CD14-positive monocyte (primary cell): ENCODE measurements around the gene EXOC3L1. TPM values are rescaled to one million over a fixed set of nuclear protein-coding genes. Genes with fewer than 3 reads are reported as not detected.

Experiments
- DNase-seq, 3 donors: peaks; one replicate each; pipeline ENCODE4 v3.0.0-alpha.2; 2011 to 2022
- H2AFZ ChIP-seq: 2 replicates; pipeline ENCODE4 v1.6.0; 2012; ENCODE audit warnings: mild to moderate bottlenecking, low read depth, low read length, inconsistent platforms; ENCODE audit not compliant: insufficient read depth, poor library complexity, severe bottlenecking
- H3K27ac ChIP-seq, 2 donors: 1 replicate in 1 of 2; 2 replicates in 1 of 2; pipeline ENCODE4 v1.5.1; 2012 to 2013; ENCODE audit warnings: low read length in 2 of 2, control low read depth in 1 of 2, inconsistent platforms in 1 of 2, low read depth in 1 of 2, mild to moderate bottlenecking in 1 of 2
- H3K27me3 ChIP-seq, 2 donors: one replicate each; pipeline versions ENCODE4 v1.6.0 to v1.6.1; 2011 to 2013; ENCODE audit warnings: low read length in 2 of 2; ENCODE audit not compliant: control insufficient read depth in 2 of 2, insufficient read depth in 2 of 2
- H3K36me3 ChIP-seq, 2 donors: replicated peaks in 1 of 2; 1 replicate in 1 of 2; 2 replicates in 1 of 2; pipeline versions ENCODE4 v1.5.1 to v1.6.1; 2012 to 2013; ENCODE audit warnings: low read length in 2 of 2, control low read depth in 1 of 2, inconsistent platforms in 1 of 2, mild to moderate bottlenecking in 1 of 2; ENCODE audit not compliant: insufficient read depth in 2 of 2, control insufficient read depth in 1 of 2
- H3K4me1 ChIP-seq, 2 donors: 1 replicate in 1 of 2; 2 replicates in 1 of 2; pipeline versions ENCODE4 v1.5.1 to v1.6.1; 2012 to 2013; ENCODE audit warnings: low read length in 2 of 2, control low read depth in 1 of 2, inconsistent platforms in 1 of 2, mild to moderate bottlenecking in 1 of 2, moderate library complexity in 1 of 2; ENCODE audit not compliant: insufficient read depth in 2 of 2, control insufficient read depth in 1 of 2
- H3K4me2 ChIP-seq: replicated peaks from 2 replicates; pipeline ENCODE3; 2012; ENCODE audit warnings: low read length, moderate library complexity, mild to moderate bottlenecking; ENCODE audit not compliant: poor library complexity, severe bottlenecking; ENCODE audit errors: extremely low read depth
- H3K4me3 ChIP-seq, 3 experiments: fragments of 200-600 bp in 1 of 3; sonication (generic) in 1 of 3; replicated peaks in 1 of 3; 1 replicate in 2 of 3; 2 replicates in 1 of 3; pipeline ENCODE4 v1.5.1; 2011 to 2013; ENCODE audit warnings: low read length in 3 of 3, mild to moderate bottlenecking in 3 of 3, control low read depth in 2 of 3, low read depth in 2 of 3, inconsistent platforms in 1 of 3, moderate library complexity in 1 of 3
- H3K79me2 ChIP-seq: 2 replicates; pipeline ENCODE4 v1.6.0; 2012; ENCODE audit warnings: mild to moderate bottlenecking, control low read depth, inconsistent platforms, low read length, moderate library complexity; ENCODE audit not compliant: insufficient read depth
- H3K9ac ChIP-seq: 2 replicates; pipeline ENCODE4 v1.6.0; 2017; ENCODE audit warnings: low read length, mild to moderate bottlenecking; ENCODE audit not compliant: insufficient read depth, poor library complexity, severe bottlenecking
- H3K9me3 ChIP-seq, 2 donors: replicated peaks in 1 of 2; 1 replicate in 1 of 2; 2 replicates in 1 of 2; pipeline versions ENCODE4 v1.5.1 to v1.6.1; 2012 to 2013; ENCODE audit warnings: low read length in 2 of 2, control low read depth in 1 of 2; ENCODE audit not compliant: control insufficient read depth in 1 of 2, insufficient read depth in 1 of 2
- H4K20me1 ChIP-seq: 2 replicates; pipeline ENCODE4 v1.6.0; 2012; ENCODE audit warnings: mild to moderate bottlenecking, low read length, control low read depth, moderate library complexity; ENCODE audit not compliant: insufficient read depth
- H3K27ac Mint-ChIP-seq, 7 donors: one replicate each; pipeline ENCODE4 v1.8.0; 2020; ENCODE audit warnings: mild to moderate bottlenecking in 7 of 7, mixed read lengths in 7 of 7, moderate library complexity in 6 of 7, inconsistent platforms in 2 of 7
- H3K27me3 Mint-ChIP-seq, 3 donors: one replicate each; pipeline ENCODE4 v1.8.0; 2021 to 2022; ENCODE audit warnings: low read depth in 3 of 3, mild to moderate bottlenecking in 3 of 3, mixed read lengths in 3 of 3, moderate library complexity in 3 of 3, inconsistent platforms in 1 of 3
- H3K36me3 Mint-ChIP-seq, 2 donors: one replicate each; pipeline ENCODE4 v1.8.0; 2020; ENCODE audit warnings: mixed read lengths in 2 of 2, inconsistent platforms in 1 of 2, mild to moderate bottlenecking in 1 of 2
- H3K4me1 Mint-ChIP-seq: one replicate; pipeline ENCODE4 v1.8.0; 2020; ENCODE audit warnings: mild to moderate bottlenecking, mixed read lengths
- H3K4me3 Mint-ChIP-seq, 2 donors: one replicate each; pipeline ENCODE4 v1.8.0; 2020; ENCODE audit warnings: mild to moderate bottlenecking in 2 of 2, mixed read lengths in 2 of 2, moderate library complexity in 1 of 2
- H3K9me3 Mint-ChIP-seq, 7 donors: one replicate each; pipeline ENCODE4 v1.8.0; 2020 to 2022; ENCODE audit warnings: mixed read lengths in 7 of 7, mild to moderate bottlenecking in 6 of 7, moderate library complexity in 6 of 7, inconsistent platforms in 2 of 7
- CTCF ChIP-seq: fragments of 200-600 bp; IDR thresholded peaks from one replicate; pipeline ENCODE4 v1.8.0; 2022; ENCODE audit warnings: antibody characterized with exemption, mild to moderate bottlenecking
- WGBS: methylation state at CpG from one replicate; pipeline ENCODE4 v1.1.5; 2013; ENCODE audit warnings: missing lambda C conversion rate; ENCODE audit not compliant: insufficient coverage; 5-methylcytosine and 5-hydroxymethylcytosine counted together
- intact Hi-C, 2 donors: fragments of 100-400 bp; cut with micrococcal nuclease; formaldehyde crosslinking; loops; one replicate each; pipeline versions ENCODE4 v1.15.0 to v1.15.1; 2023
- polyA plus RNA-seq, 3 donors: library from polyadenylated mRNA; depleted of rRNA in 1 of 3; unstranded in 2 of 3; stranded (reverse) in 1 of 3; fragments of 300-500 nt in 2 of 3; fragments of >200 nt in 1 of 3; fragmentation: Illumina TruSeq in 2 of 3; gene quantifications; 1 replicate in 2 of 3; 2 replicates in 1 of 3; pipeline ENCODE4 v1.2.3, GENCODE V29; 2012 to 2021

EXOC3L1 gene
- polyA plus RNA-seq, 3 donors = 2.8 to 3.7 (median 3.0) TPM

GRCh38 chr16:67170168-67170948 is 19.6 kb downstream of the EXOC3L1 start, which contains the start of gene NOL3:
Gene NOL3 (plus strand): TSS chr16:67170538.
- Histone ChIP-seq H3K79me2 (no peaks in the 10 kb centered on the region), H3K4me1 (peaks cover 63 to 66% of the 10 kb centered on the region in 2 donors), H3K4me3 (peak within 1 kb of the TSS; percentile 28 to 68 (median 53)), H3K27ac (peak within 1 kb of the TSS; percentile 72 to 76), H3K27me3 (peaks cover 26 to 63% of the 10 kb centered on the region in 2 donors), H3K4me2 (peak within 1 kb of the TSS; percentile 83), H4K20me1 (peaks cover 19% of the 10 kb centered on the region), H3K36me3 (no peaks in the 10 kb centered on the region), H2AFZ (peak within 1 kb of the TSS; percentile 61), H3K9ac (peak within 1 kb of the TSS; percentile 55), H3K9me3 (peaks cover 0 to 10% of the 10 kb centered on the region in 2 donors)
- intact Hi-C loops = no loop called here
- peaks cover 20 to 21% of the 10 kb centered on the region in 2 donors for H3K36me3 Mint-ChIP-seq
- TF ChIP-seq CTCF = no peak
- H3K27me3 Mint-ChIP-seq = peaks cover 58 to 90% (median 74%) of the 10 kb centered on the region in 3 donors
- H3K9me3 Mint-ChIP-seq = peaks cover 0 to 12% (median 6%) of the 10 kb centered on the region in 7 donors
- DNase-seq = peak; percentile 50 to 74 (median 61)
- 4% methylated on average over 25 of the region's 50 CpGs for WGBS
- peaks cover 54% of the 10 kb centered on the region for H3K4me1 Mint-ChIP-seq
- peak within 1 kb of the TSS; percentile 81 to 94 for H3K4me3 Mint-ChIP-seq
- H3K27ac Mint-ChIP-seq = peak within 1 kb of the TSS; percentile 69 to 92 (median 82)

GRCh38 chr16:67169642-67170167 is 20.2 kb downstream of the EXOC3L1 start:
- Histone ChIP-seq H3K36me3 (no peaks in the 10 kb centered on the region), H3K27me3 (peaks cover 26 to 63% of the 10 kb centered on the region in 2 donors), H3K4me2 (peak overlapping the region; percentile 83), H3K27ac (peak overlapping the region in 1 of 2 donors; percentile 72), H3K9me3 (peaks cover 0 to 17% of the 10 kb centered on the region in 2 donors), H3K4me1 (peaks cover 64 to 66% of the 10 kb centered on the region in 2 donors), H3K79me2 (no peaks in the 10 kb centered on the region), H3K4me3 (peak overlapping the region; percentile 28 to 68 (median 53)), H4K20me1 (peaks cover 19% of the 10 kb centered on the region), H3K9ac (peak overlapping the region; percentile 1), H2AFZ (peak overlapping the region; percentile 61)
- H3K4me3 Mint-ChIP-seq = peak overlapping the region; percentile 81 to 94
- H3K27me3 Mint-ChIP-seq = peaks cover 59 to 90% (median 74%) of the 10 kb centered on the region in 3 donors
- peaks cover 0 to 14% (median 8%) of the 10 kb centered on the region in 7 donors for H3K9me3 Mint-ChIP-seq
- intact Hi-C loops = no loop called here
- no peak for DNase-seq
- WGBS = 5% methylated on average over 18 of the region's 24 CpGs
- H3K4me1 Mint-ChIP-seq = peaks cover 54% of the 10 kb centered on the region
- H3K27ac Mint-ChIP-seq = peak overlapping the region; percentile 43 to 87 (median 82)
- H3K36me3 Mint-ChIP-seq = peaks cover 18% of the 10 kb centered on the region in 2 donors
- TF ChIP-seq CTCF = peak; percentile 69
